GM23338 (cell line): Measurements from ENCODE around the gene LIN7C. TPM values are rescaled to one million over a fixed set of nuclear protein-coding genes. Genes with fewer than 3 reads are reported as not detected.

Experiments
- ATAC-seq: fragments of 200-7000 bp; cut with Tn5 transposase; 3 replicates; pipeline ENCODE4 v1.9.1; 2020
- DNase-seq: peaks from one replicate; pipeline ENCODE4 v3.0.0-alpha.2; 2015; ENCODE audit warnings: low spot score
- H2AFZ ChIP-seq: fragments of 200-600 bp; sonication (generic); 2 replicates; pipeline ENCODE4 v1.8.0; 2016; ENCODE audit warnings: antibody characterized with exemption, mild to moderate bottlenecking, moderate library complexity
- H3F3A ChIP-seq: fragments of 200-600 bp; sonication (generic); replicated peaks from 2 replicates; pipeline ENCODE4 v1.8.0; 2017; ENCODE audit warnings: antibody characterized with exemption, mixed run types, low read depth
- H3K27ac ChIP-seq: fragments of 200-600 bp; sonication (generic); 2 replicates; pipeline ENCODE4 v1.6.1; 2016; ENCODE audit warnings: low read depth
- H3K27me3 ChIP-seq: fragments of 200-600 bp; sonication (generic); 2 replicates; pipeline ENCODE4 v1.8.0; 2016; ENCODE audit warnings: mild to moderate bottlenecking, mixed run types, moderate library complexity; ENCODE audit not compliant: insufficient read depth
- H3K36me3 ChIP-seq: fragments of 200-600 bp; sonication (generic); 2 replicates; pipeline ENCODE4 v1.8.0; 2016; ENCODE audit warnings: mild to moderate bottlenecking; ENCODE audit not compliant: insufficient read depth
- H3K4me1 ChIP-seq: fragments of 200-600 bp; sonication (generic); 2 replicates; pipeline ENCODE4 v1.8.0; 2016; ENCODE audit warnings: mild to moderate bottlenecking, moderate library complexity; ENCODE audit not compliant: insufficient read depth
- H3K4me2 ChIP-seq: fragments of 200-600 bp; sonication (generic); 2 replicates; pipeline ENCODE4 v1.7.1; 2017; ENCODE audit warnings: mixed run types
- H3K4me3 ChIP-seq: fragments of 200-600 bp; sonication (generic); 2 replicates; pipeline ENCODE4 v1.6.1; 2016; ENCODE audit warnings: mixed run types
- H3K79me2 ChIP-seq: fragments of 200-600 bp; sonication (generic); replicated peaks from 2 replicates; pipeline ENCODE4 v1.8.0; 2017; ENCODE audit warnings: mild to moderate bottlenecking; ENCODE audit not compliant: insufficient read depth
- H3K9me2 ChIP-seq: fragments of 200-600 bp; sonication (generic); 2 replicates; pipeline ENCODE4 v1.8.0; 2017; ENCODE audit not compliant: insufficient read depth
- H4K20me1 ChIP-seq: fragments of 200-600 bp; sonication (generic); replicated peaks from 2 replicates; pipeline ENCODE4 v1.8.0; 2017; ENCODE audit warnings: mild to moderate bottlenecking; ENCODE audit not compliant: insufficient read depth
- H3K27ac Mint-ChIP-seq: 2 replicates; pipeline ENCODE4 v1.8.0; 2020; ENCODE audit warnings: inconsistent platforms, mild to moderate bottlenecking, moderate library complexity, mixed read lengths
- H3K27me3 Mint-ChIP-seq: 3 replicates; pipeline ENCODE4 v1.8.0; 2022; ENCODE audit warnings: low read depth, mild to moderate bottlenecking, moderate library complexity, mixed read lengths, inconsistent platforms; ENCODE audit not compliant: insufficient read depth, poor library complexity
- H3K36me3 Mint-ChIP-seq: 3 replicates; pipeline ENCODE4 v1.8.0; 2021; ENCODE audit warnings: low read depth, mild to moderate bottlenecking, inconsistent platforms, moderate library complexity, mixed read lengths
- H3K4me1 Mint-ChIP-seq: 3 replicates; pipeline ENCODE4 v1.8.0; 2020; ENCODE audit warnings: mild to moderate bottlenecking, inconsistent platforms, mixed read lengths
- H3K4me3 Mint-ChIP-seq: 3 replicates; pipeline ENCODE4 v1.8.0; 2021; ENCODE audit warnings: moderate library complexity, mild to moderate bottlenecking, inconsistent platforms, mixed read lengths
- H3K9me3 Mint-ChIP-seq: 3 replicates; pipeline ENCODE4 v1.8.0; 2020; ENCODE audit warnings: moderate library complexity, mild to moderate bottlenecking, inconsistent platforms, mixed read lengths
- CREB1 ChIP-seq: fragments of 250-450 bp; sonication (Bioruptor Pico); IDR thresholded peaks from 2 replicates; pipeline ENCODE4 v1.5.0; 2020; ENCODE audit warnings: low read depth, mild to moderate bottlenecking, moderate library complexity
- CTCF ChIP-seq, 2 experiments: fragments of 200-600 bp in 1 of 2; sonication (generic) in 1 of 2; conservative IDR thresholded peaks; 2 replicates each; pipeline versions ENCODE4 v1.5.1 to v1.6.1; 2016 to 2017; ENCODE audit warnings: antibody characterized with exemption in 2 of 2, low read depth in 2 of 2, mild to moderate bottlenecking in 2 of 2, moderate library complexity in 1 of 2
- ETS1 ChIP-seq: IDR thresholded peaks from 2 replicates; pipeline ENCODE4 v1.6.1; 2016; ENCODE audit warnings: antibody characterized with exemption
- EZH2 ChIP-seq: fragments of 200-600 bp; sonication (generic); IDR thresholded peaks from one replicate; pipeline ENCODE4 v1.8.0; 2017; ENCODE audit warnings: antibody characterized with exemption, mild to moderate bottlenecking, low read depth; ENCODE audit not compliant: unreplicated experiment
- EZH2phosphoT487 ChIP-seq: fragments of 200-600 bp; sonication (generic); IDR thresholded peaks from one replicate; pipeline ENCODE4 v1.8.1; 2018; ENCODE audit warnings: antibody characterized with exemption; ENCODE audit not compliant: unreplicated experiment
- JUNB ChIP-seq: IDR thresholded peaks from one replicate; pipeline ENCODE4 v1.6.1; 2016; ENCODE audit warnings: antibody characterized with exemption; ENCODE audit not compliant: unreplicated experiment
- NANOG ChIP-seq: IDR thresholded peaks from 2 replicates; pipeline ENCODE4 v1.6.1; 2016; ENCODE audit warnings: antibody characterized with exemption, borderline replicate concordance
- POLR2AphosphoS5 ChIP-seq: IDR thresholded peaks from 2 replicates; pipeline ENCODE4 v1.6.1; 2016; ENCODE audit warnings: antibody characterized with exemption, low read depth
- REST ChIP-seq: IDR thresholded peaks from one replicate; pipeline ENCODE4 v1.6.1; 2018; ENCODE audit warnings: antibody characterized with exemption; ENCODE audit not compliant: unreplicated experiment
- STAT1 ChIP-seq: IDR thresholded peaks from one replicate; pipeline ENCODE4 v1.6.1; 2016; ENCODE audit warnings: antibody characterized with exemption; ENCODE audit not compliant: unreplicated experiment
- ZNF114 ChIP-seq: fragments of 250-450 bp; sonication (Bioruptor Pico); IDR thresholded peaks from 2 replicates; pipeline ENCODE4 v1.5.0; 2020; ENCODE audit warnings: mild to moderate bottlenecking, moderate library complexity
- ZNF331 ChIP-seq: fragments of 250-450 bp; sonication (Bioruptor Pico); IDR thresholded peaks from 2 replicates; pipeline ENCODE4 v1.5.0; 2020; ENCODE audit warnings: low read depth, mild to moderate bottlenecking, moderate library complexity
- ZNF462 ChIP-seq: fragments of 250-450 bp; sonication (Bioruptor Pico); IDR thresholded peaks from 2 replicates; pipeline ENCODE4 v1.5.0; 2020; ENCODE audit warnings: mild to moderate bottlenecking, moderate library complexity
- polyA plus RNA-seq: library from polyadenylated mRNA; unstranded; fragments of >200 nt; fragmentation: Nextera tagmentation; extraction: Ambion mirVana; gene quantifications from 2 replicates; pipeline ENCODE4 v1.2.1, GENCODE V29; 2016
- total RNA-seq: library from RNA; depleted of rRNA; stranded (reverse); fragments of >200 nt; shearing (Covaris generic); gene quantifications from 2 replicates; pipeline ENCODE4 v1.2.3, GENCODE V29; 2014

LIN7C gene
- total and polyA plus RNA-seq, 2 experiments from 2014 or later: 22.5 to 61.0 TPM

- H3K27ac Mint-ChIP-seq: peak overlapping the region; percentile 20; the same call in 1 of the 2 replicates
- 0 out of 3 replicates have a peak, but pooled peaks cover 4% of the 10 kb centered on the region for H3K9me3 Mint-ChIP-seq
- no peak for TF ChIP-seq EZH2
- no peak for TF ChIP-seq EZH2phosphoT487
- no peak for TF ChIP-seq JUNB
- TF ChIP-seq ZNF331 (CRISPR knock-in tag): no peak
- TF ChIP-seq ZNF462: no peak
- TF ChIP-seq ZNF114 (CRISPR knock-in tag): no peak
- no peak for TF ChIP-seq ETS1
- TF ChIP-seq NANOG: no peak
- TF ChIP-seq POLR2AphosphoS5: no peak
- no peak for TF ChIP-seq CREB1
- no peak for TF ChIP-seq CTCF (conservative IDR thresholded peaks at IDR 0.05; ENCODE audit: low read depth in 2 of 2)
- no peak for TF ChIP-seq STAT1
- no peak for TF ChIP-seq REST
- Histone ChIP-seq H3K79me2 (peaks cover 58% of the 10 kb centered on the region), H2AFZ (0 out of 2 replicates have a peak overlapping the region, but pooled peaks have one; percentile 11), H3K36me3 (no peaks in the 10 kb centered on the region), H3K4me3 (peak overlapping the region; percentile 97), H3K27me3 (no peaks in the 10 kb centered on the region), H3K9me2 (no peaks in the 10 kb centered on the region), H4K20me1 (peaks cover 41% of the 10 kb centered on the region), H3K4me2 (peak overlapping the region; percentile 98), H3K4me1 (peaks cover 38% of the 10 kb centered on the region), H3F3A (0 out of 2 replicates have a peak, but pooled peaks cover 4% of the 10 kb centered on the region), H3K27ac (no peak overlapping the region)
- DNase-seq (peak; percentile 51), ATAC-seq (peak; percentile 4; the same call in 2 of the 3 replicates)
- H3K27me3 Mint-ChIP-seq: peaks cover 5% of the 10 kb centered on the region
- H3K4me1 Mint-ChIP-seq: peaks cover 42% of the 10 kb centered on the region
- H3K4me3 Mint-ChIP-seq: peak overlapping the region; percentile 84
- peaks cover 3% of the 10 kb centered on the region for H3K36me3 Mint-ChIP-seq
These were observed 35.6 kb downstream of the LIN7C start for GRCh38 chr11:27470826-27471588.
